Measurements from ENCODE around the gene SLC27A5.

GRCh38 chr19:58511353-58512208, at the start of gene SLC27A5:
- TF ChIP-seq CTCF (IDR thresholded peaks at IDR 0.05 in 8 of 11, conservative IDR thresholded peaks at IDR 0.05 in 3 of 11), result no peak
- TF ChIP-seq POLR2A (IDR thresholded peaks at IDR 0.05), result no peak
- TF ChIP-seq POLR2AphosphoS5 (IDR thresholded peaks at IDR 0.05), result peak in 2 of 3 donors; percentile 20 to 65
